ENCODE data around the gene NSDHL. TPM values are rescaled to one million over a fixed set of nuclear protein-coding genes. Genes with fewer than 3 reads are reported as not detected.
A peak's percentile ranks its signal among the peaks of the same experiment; 100 is the strongest.

Gene NSDHL
- total RNA-seq, 1 experiment from 2014 or later: 52.0 TPM

DNA sequence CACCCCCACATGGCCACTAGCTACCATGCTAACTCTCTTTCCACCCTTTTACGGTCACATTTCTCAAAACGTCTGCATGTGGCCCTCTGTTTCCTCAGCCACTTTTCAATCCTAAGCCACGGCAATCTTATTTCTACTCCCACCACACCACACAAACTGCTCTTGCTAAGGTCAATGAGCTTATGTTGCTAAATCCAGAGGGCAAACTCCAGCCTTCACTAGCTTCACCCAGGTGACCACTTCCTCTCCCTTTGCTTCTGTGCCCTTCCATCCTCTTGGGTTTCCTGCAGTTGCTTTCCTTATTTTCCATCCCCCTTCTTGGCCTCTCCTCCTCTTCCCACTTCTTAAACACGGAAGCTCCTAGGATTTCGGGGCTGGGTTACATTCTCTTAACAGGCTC is 16.8 kb upstream of the NSDHL start:
- intact Hi-C loops (cut with micrococcal nuclease; ENCODE audit: unreplicated experiment): loop anchor here (5.0 kb wide), 1 partner anchor 162 kb away; no protein-coding TSS in a partner anchor
- ChIA-PET CTCF (no interaction called here), POLR2A (ENCODE audit: low non-redundant PET) (no interaction called here)
- H3K27ac ChIP-seq (ENCODE audit: low read depth, low read length, poor library complexity, severe bottlenecking): no peak overlapping the region
- no peak for TF ChIP-seq EZH2 (IDR thresholded peaks at IDR 0.05; ENCODE audit: borderline replicate concordance, low read depth, low read length, poor library complexity, severe bottlenecking)
- TF ChIP-seq, protein P1, sequence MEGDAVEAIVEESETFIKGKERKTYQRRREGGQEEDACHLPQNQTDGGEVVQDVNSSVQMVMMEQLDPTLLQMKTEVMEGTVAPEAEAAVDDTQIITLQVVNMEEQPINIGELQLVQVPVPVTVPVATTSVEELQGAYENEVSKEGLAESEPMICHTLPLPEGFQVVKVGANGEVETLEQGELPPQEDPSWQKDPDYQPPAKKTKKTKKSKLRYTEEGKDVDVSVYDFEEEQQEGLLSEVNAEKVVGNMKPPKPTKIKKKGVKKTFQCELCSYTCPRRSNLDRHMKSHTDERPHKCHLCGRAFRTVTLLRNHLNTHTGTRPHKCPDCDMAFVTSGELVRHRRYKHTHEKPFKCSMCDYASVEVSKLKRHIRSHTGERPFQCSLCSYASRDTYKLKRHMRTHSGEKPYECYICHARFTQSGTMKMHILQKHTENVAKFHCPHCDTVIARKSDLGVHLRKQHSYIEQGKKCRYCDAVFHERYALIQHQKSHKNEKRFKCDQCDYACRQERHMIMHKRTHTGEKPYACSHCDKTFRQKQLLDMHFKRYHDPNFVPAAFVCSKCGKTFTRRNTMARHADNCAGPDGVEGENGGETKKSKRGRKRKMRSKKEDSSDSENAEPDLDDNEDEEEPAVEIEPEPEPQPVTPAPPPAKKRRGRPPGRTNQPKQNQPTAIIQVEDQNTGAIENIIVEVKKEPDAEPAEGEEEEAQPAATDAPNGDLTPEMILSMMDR (conservative IDR thresholded peaks at IDR 0.05; ENCODE audit: low read depth, low read length): no peak
- H3K36me3 ChIP-seq (ENCODE audit: insufficient read depth, low read length, poor library complexity, severe bottlenecking): no peaks in the 10 kb centered on the region
- H3K9me3 ChIP-seq (ENCODE audit: low read depth, low read length, poor library complexity, severe bottlenecking): no peaks in the 10 kb centered on the region
- H3K27me3 ChIP-seq (replicated peaks; ENCODE audit: insufficient read depth, low read depth, low read length, poor library complexity): peaks cover 33% of the 10 kb centered on the region
- no peaks in the 10 kb centered on the region for H3K4me1 ChIP-seq (ENCODE audit: insufficient read depth, low read length, poor library complexity, severe bottlenecking)
- H3K4me3 ChIP-seq (ENCODE audit: low read depth, low read length, poor library complexity, severe bottlenecking): no peak overlapping the region
- no TSS peak for BruUV-seq (replicated peaks)
- no peak for DNase-seq (ENCODE audit: low spot score)

DNA sequence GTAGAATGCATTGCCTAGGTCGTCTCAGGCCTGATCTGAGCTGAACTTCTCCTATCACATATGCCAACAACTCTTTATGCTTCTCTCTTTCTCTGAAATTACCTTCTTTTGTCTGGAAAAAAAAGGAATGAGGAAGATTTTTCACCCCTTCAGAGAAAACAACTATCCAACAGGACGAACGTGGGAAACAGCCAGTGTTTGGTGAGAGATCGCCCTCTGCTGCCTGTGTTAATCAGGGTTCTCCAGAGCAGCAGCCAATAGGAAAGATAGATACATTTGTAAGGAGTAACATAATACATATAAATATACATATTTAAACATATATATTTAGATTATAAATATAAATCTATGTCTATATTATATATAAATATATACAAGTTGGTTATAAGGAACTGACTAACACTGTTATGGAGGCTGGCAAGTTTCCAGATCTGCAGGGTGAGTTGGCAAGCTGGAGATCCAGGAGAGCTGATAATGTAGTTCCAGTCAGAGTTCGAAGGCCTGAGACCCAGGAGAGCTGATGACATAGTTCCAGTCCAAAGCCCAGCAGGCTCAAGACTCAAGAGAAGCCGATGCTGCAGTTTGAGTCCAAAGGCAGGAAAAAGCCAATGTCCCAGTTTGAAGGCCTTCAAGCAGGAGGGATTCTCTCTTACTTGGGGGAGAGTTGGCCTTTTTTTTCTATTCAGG is 13.6 kb upstream of the NSDHL start:
- Histone ChIP-seq H3K4me3 (ENCODE audit: low read depth, low read length, poor library complexity, severe bottlenecking) (no peak overlapping the region), H3K4me1 (ENCODE audit: insufficient read depth, low read length, poor library complexity, severe bottlenecking) (no peaks in the 10 kb centered on the region), H3K27me3 (replicated peaks; ENCODE audit: insufficient read depth, low read depth, low read length, poor library complexity) (peaks cover 39% of the 10 kb centered on the region), H3K27ac (ENCODE audit: low read depth, low read length, poor library complexity, severe bottlenecking) (no peak overlapping the region), H3K36me3 (ENCODE audit: insufficient read depth, low read length, poor library complexity, severe bottlenecking) (no peaks in the 10 kb centered on the region), H3K9me3 (ENCODE audit: low read depth, low read length, poor library complexity, severe bottlenecking) (no peaks in the 10 kb centered on the region)
- DNase-seq (ENCODE audit: low spot score): peak; percentile 40
- intact Hi-C loops (cut with micrococcal nuclease; ENCODE audit: unreplicated experiment): loop anchor here (5.0 kb wide), 1 partner anchor 1065 kb away; no protein-coding TSS in a partner anchor
- POLR2A ChIA-PET (ENCODE audit: low non-redundant PET): no interaction called here
- CTCF ChIA-PET: no interaction called here
- BruUV-seq (replicated peaks): no TSS peak
- no peak for TF ChIP-seq EZH2 (IDR thresholded peaks at IDR 0.05; ENCODE audit: borderline replicate concordance, low read depth, low read length, poor library complexity, severe bottlenecking)
- TF ChIP-seq, protein P1 (conservative IDR thresholded peaks at IDR 0.05; ENCODE audit: low read depth, low read length): peak; percentile 60

- Histone ChIP-seq H3K4me3 (ENCODE audit: low read depth, low read length, poor library complexity, severe bottlenecking) (no peak overlapping the region), H3K36me3 (ENCODE audit: insufficient read depth, low read length, poor library complexity, severe bottlenecking) (no peaks in the 10 kb centered on the region), H3K9me3 (ENCODE audit: low read depth, low read length, poor library complexity, severe bottlenecking) (no peaks in the 10 kb centered on the region), H3K27ac (ENCODE audit: low read depth, low read length, poor library complexity, severe bottlenecking) (no peak overlapping the region), H3K4me1 (ENCODE audit: insufficient read depth, low read length, poor library complexity, severe bottlenecking) (no peaks in the 10 kb centered on the region), H3K27me3 (replicated peaks; ENCODE audit: insufficient read depth, low read depth, low read length, poor library complexity) (peaks cover 36% of the 10 kb centered on the region)
- no peak for DNase-seq (ENCODE audit: low spot score)
- no TSS peak for BruUV-seq (replicated peaks)
- intact Hi-C loops (cut with micrococcal nuclease; ENCODE audit: unreplicated experiment): loop anchor here (5.0 kb wide), 1 partner anchor 1066 kb away; no protein-coding TSS in a partner anchor
- POLR2A ChIA-PET (ENCODE audit: low non-redundant PET): no interaction called here
- CTCF ChIA-PET: interaction anchor here (0.6 to 0.8 kb wide), 2 partner anchors 52 to 1065 kb away, joined by 3 to 4 read pairs; no protein-coding TSS in a partner anchor
- TF ChIP-seq EZH2 (IDR thresholded peaks at IDR 0.05; ENCODE audit: borderline replicate concordance, low read depth, low read length, poor library complexity, severe bottlenecking): no peak
- TF ChIP-seq, protein P1 (conservative IDR thresholded peaks at IDR 0.05; ENCODE audit: low read depth, low read length): no peak
Observed at GRCh38 chrX:152818356-152818755, 12.5 kb upstream of the NSDHL start.
